HG02678 (cell line): ENCODE data around the gene WDR54.

Source experiments
- ATAC-seq: cut with Tn5 transposase; IDR thresholded peaks from one replicate; pipeline ENCODE4 v1.9.1; 2021; ENCODE audit warnings: mild to moderate bottlenecking, moderate library complexity; ENCODE audit not compliant: unreplicated experiment

Gene WDR54, protein sequence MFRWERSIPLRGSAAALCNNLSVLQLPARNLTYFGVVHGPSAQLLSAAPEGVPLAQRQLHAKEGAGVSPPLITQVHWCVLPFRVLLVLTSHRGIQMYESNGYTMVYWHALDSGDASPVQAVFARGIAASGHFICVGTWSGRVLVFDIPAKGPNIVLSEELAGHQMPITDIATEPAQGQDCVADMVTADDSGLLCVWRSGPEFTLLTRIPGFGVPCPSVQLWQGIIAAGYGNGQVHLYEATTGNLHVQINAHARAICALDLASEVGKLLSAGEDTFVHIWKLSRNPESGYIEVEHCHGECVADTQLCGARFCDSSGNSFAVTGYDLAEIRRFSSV

DNA sequence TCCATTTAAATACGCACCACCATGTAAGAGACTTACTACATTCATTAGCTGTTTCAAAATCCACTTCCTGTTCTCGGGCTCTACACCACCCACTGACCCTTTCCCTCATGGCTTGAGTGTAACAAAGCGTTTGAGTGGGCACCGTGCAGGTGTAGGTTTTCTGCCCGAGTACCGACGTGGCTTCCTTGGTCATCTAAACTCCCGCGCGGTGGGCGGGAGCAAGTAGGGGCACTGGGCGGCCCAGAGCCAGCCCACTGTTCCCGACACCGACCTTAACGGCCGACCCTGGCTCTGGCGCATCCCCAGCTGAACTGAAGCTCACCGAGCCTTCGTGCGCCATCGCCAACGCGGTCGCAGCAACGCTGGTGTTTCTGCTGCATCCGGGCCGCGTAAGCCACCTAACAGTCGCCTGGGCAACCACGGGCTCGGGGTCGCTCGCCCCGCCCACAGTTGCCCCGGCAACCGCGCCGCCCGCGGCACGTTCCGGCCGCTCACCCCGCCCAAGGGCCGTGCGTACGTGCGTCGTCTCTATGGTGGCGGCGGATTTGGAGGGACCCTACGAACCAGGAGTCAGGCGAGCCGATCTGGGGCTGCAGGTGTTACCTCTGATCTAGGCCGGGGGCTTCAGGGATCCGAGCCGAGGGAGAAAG lies at the start of gene WDR54, which contains the start of gene C2orf81:
Gene WDR54 (plus strand): TSS at position 510 of the 650 bp plus-strand sequence. CDS start 424 bp downstream, outside the sequence.
Gene C2orf81 (minus strand): TSS at position 399 of the 650 bp plus-strand sequence. CDS start 59 bp downstream, at position 340.
- peak; percentile 95 for ATAC-seq

DNA sequence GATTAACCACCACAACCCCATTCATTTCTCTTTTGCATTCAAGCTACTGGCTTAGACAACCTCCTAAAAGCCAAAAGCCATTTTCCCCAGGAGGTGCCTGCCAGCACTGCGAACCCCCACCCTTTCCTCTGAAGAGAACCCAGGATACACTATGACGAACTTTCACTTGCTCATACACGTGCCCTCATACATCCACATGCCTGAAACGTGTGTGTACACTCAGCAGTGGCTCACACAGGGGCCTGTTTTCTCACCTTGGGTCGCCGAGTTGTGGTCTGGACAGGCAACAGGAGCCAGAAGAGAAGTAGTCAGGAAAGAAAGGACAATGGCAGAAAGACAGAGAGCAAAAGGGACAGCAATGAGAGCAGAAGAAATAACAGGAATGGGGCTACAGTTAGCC lies 48.9 kb upstream of the WDR54 start:
- ATAC-seq = no peak

DNA sequence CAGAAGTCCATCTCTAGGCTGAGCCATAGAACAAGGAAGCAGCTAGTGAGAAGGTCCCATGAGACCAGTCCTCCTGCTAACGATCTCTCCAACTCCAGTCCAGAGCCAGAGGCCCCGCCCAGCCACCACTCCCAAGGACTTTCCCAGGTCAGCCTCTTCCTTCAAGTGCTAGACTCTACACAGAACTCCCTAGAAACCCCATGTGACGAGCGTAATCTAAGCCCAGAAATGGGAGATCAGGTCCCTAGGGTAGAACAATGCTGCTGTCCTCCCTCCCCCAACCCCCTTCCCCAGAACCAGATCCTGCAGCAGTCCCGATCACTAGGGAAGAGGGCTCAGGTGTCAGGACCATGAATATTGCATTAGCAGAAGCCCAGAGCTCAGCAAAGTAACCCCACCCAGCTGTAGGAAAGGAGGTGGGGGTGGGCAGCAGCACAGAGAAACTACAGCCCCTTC lies 48.3 kb upstream of the WDR54 start:
- no peak for ATAC-seq

DNA sequence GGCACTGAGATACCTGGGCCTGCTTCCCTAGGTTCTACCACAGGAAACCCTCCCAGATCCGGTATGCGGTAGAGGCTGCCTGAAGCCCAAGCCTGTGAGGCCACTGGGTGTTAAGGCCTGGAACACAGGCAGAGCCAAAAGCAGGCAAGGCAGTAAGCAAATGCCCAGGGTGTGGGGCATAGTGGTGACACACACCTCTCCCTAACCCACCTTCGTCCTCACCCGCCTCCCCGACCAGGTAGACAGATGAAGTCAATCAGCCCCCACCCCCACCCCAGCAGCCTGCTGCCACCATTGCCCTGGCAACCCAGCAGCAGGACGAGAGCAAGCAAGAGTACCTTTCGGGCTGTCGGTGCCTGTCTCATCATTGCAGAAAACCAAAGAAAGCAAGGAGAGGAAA lies 47.5 kb upstream of the WDR54 start:
- no peak for ATAC-seq

DNA sequence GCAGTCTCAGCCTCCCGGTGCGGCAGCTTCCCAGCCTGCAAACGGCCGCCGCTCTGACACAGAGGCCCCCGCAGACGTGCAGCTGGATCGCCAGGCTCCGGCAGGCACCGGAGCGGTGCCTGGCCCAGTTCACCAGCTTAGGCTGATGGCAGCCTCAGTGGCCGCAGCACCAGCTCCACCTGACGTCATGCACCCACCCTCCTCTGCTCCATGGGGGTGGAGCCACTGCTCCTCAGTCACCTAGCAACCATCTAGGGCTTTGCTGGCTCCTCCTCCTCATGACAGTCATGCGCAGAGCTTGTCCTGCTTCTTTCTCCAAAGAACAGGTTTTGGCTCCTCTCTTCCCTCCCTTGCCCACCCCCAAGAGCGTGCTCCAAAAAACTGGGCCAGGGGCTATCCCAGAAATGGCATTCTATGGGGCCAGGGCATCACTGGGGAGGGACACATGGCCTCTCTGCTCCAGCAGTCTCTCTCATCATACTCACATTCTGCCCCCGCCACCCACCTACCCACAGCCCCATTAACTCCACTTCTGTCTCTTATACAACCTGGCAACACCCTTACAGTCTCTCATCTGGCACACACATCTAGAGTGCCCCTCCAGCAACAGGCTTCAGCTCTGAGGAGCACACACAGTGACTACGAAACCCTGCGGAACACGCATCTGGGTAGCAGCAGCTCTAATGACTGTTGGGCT lies 46.9 kb upstream of the WDR54 start:
- ATAC-seq = no peak

DNA sequence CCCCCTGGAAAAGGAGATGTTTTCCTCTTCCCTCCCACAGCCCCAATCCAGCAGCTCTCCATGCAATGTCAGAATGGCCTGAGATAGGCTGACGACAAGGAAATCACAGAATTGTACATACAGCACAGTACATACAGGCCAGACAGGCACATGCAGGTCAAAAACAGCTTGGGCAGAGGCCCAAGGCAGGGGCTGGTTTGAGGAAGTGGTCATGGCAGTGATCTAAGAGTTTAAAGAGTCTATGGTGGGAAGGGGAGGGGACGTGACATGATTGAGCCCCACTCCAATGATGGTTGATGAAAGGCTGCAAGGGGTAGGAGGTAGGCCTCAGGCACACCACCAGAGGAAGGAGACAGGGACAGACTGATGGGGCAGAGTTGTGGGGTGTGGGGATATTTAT lies 45.7 kb upstream of the WDR54 start:
- ATAC-seq = no peak

DNA sequence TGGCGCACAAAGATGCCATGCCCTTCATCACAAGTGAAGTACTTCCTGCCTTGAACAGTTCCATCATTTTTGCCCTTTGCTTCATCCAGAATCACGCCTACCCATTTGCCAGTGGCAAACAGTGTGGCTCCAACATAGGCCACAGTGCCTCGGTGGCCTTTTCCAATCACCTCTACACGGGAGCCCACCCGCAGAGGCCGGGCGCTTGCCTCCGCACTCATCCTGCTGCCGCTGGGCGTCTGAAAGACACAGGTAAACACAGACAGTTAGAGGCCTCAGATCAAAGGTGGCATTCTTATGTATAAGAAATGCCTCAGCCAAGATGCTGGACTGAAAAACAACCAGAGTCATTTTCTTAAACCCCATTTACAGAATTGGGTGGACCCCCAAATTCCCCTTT lies 43.5 kb upstream of the WDR54 start:
- no peak for ATAC-seq

DNA sequence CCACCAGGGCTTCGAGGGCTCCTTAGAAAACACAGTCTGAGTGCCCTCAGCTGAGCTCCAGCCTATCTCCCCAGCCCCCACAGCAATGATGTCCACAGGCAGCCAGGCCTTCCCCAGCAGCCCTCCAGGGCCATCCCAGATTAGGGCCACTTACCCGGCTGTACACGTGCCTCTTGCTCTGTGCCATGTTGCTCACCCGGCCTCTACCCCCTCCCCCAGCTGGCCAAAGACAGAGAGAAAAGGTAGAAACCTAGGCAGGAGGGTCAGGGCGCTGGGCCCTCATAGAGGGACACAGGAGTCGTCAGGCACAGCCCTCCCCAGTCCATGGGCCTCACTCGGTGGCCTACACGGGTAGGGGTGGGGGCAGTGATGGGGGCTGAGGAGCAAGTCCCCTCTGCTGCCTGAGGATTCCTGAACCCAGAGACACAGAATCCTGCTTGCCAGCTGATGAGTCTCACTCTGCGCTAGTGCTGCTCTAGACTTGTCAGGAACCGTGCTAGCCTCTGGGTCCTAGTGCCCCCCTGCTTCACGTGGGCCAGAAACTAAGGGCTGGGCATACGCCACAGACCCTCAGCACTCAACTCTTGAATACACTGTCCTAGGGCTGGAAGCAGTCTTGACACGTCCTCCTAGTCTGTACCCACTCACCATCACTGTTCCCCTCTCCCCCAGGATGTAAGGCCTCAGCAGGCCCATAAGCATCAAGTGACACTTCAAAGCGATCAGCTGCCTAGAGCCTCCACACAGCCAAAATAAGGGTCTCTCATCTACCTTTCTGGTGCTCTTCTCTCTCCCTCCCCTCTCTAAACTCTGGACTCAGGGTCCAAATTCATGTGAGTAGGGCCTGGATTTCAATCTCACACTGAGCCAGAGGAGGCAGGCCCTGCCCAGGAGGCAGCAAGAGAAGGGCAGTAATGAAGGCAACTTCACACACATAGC lies 41.4 kb upstream of the WDR54 start, which contains the start of gene DCTN1:
Gene DCTN1 (minus strand): TSS at position 461 of the 939 bp plus-strand sequence. CDS start 274 bp downstream, at position 187.
- ATAC-seq = no peak

DNA sequence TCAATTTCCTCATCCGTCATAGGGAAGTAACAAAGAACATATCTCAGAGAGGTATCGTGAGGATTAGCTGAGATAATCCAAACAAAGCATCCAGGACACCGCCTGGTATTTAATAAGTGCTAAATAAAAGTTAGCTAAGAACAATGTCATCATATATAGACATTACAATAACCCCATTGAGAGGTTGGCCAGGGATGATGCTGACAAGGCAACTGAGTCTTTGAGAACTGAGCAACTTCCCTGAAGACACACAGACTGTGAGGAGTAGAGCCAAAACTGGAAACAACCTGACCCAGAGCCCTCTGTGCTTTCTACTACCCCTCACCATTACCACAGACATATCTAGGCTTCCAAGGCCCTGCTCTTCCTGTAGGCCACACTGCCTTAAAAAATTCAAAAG lies 39.8 kb upstream of the WDR54 start:
- no peak for ATAC-seq

DNA sequence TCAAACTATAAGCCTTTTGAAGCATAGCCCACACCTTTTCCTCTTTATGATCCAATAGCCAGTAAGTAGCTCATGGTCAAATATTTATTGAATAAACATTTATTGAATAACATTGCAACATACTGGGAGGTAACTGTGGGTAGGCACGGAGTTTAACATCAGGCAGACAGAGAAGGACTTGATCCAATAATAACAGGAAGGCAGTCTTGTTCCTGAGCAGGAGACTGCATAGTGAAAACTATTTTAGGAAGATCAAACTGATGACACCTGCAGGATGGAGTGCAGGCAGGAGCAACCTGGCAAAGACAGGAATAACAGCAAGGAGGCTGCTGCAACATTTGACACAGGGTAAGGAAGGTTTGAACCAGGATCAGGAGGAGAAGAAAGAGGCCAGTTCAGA lies 38.3 kb upstream of the WDR54 start:
- no peak for ATAC-seq

DNA sequence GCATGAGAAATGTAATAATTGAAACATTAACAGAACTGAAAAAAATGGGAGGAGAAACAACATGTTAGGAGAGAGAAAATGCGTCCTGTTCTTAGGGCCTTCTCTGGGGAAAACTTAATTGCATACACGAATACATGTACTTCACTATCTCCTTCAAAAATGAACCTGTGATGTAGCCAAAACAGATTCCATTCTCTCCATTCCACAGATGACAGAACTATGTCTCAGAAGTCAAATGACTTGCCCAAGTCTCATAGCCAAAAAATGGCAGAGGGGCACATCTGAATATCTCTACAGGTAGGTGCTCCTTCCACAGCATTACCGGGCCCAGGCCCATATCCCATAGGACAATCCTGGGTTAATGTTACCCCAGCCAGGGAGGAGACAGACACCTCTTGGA lies 37.5 kb upstream of the WDR54 start:
- no peak for ATAC-seq

DNA sequence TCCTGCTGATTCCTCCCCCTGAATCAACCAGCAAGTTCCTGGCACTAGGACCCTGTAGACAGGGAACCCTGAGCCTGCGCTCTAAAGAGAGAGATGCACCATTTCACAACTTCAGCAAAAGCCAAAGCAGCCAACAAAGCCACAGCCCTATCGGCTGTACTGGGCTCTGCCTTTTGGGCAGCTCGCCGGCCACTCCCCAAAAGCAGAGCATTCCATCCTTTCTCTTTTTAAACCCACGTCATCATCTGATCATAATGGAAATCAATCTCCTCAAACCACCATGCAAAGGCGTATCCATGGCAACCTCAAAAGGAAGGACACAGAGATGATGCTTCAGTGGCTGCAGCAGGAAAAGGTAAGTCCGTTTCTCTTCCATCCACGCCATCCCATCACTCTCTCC lies 36.1 kb upstream of the WDR54 start:
- no peak for ATAC-seq

DNA sequence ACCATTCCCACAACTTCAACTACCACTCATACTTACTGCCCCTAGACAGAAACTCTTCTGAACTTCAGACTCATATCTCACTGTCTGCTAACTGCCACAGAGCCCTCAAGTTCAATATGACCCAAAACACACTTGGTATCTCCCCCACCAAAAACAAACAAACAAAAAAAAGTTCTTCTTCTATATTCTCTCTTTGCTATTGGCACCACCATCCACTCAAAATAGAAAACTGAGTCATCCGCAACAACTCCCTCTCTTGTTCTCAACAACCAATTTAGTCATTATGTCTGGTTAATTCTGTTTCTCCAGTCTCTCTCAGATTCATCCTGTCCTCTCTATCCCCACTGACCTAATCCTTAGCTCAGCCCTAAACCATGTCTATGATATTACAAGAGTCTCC lies 34.2 kb upstream of the WDR54 start:
- no peak for ATAC-seq

DNA sequence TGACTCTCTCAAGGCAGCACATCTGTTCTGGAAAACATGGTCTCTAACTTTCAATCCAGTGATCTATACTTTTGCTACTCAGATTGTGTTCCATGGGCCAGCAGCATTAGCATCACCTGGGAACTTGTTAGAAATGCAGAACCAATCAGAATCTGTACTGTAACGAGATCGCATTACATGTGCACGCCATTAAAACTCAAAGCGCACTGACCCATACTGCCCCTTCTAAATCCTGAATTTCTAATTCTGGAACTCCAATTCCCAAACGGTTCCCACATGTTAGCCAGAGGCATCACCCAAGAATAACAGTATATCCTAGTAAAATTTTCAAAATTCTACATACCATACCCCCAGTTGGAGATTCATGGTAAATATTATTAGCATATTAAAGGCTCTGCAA lies 30.9 kb upstream of the WDR54 start:
- no peak for ATAC-seq

DNA sequence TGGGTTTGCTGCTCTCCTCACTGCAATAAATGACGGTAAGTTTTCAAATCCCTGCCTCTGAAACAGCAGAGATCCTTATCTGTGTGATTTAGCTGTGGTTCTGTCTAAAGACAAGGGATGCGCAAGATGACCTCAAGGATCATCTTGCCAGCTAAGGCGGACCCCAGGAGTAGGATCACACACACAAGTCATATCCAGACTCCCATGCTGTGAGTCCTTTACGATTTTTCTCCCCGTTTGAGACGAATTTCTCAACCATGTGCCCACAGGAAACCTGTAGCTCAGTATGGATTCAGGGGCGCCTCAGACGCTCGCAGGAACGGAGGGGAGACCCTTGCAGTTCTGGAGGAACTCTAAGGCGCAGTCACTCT lies 30.3 kb upstream of the WDR54 start:
- no peak for ATAC-seq

DNA sequence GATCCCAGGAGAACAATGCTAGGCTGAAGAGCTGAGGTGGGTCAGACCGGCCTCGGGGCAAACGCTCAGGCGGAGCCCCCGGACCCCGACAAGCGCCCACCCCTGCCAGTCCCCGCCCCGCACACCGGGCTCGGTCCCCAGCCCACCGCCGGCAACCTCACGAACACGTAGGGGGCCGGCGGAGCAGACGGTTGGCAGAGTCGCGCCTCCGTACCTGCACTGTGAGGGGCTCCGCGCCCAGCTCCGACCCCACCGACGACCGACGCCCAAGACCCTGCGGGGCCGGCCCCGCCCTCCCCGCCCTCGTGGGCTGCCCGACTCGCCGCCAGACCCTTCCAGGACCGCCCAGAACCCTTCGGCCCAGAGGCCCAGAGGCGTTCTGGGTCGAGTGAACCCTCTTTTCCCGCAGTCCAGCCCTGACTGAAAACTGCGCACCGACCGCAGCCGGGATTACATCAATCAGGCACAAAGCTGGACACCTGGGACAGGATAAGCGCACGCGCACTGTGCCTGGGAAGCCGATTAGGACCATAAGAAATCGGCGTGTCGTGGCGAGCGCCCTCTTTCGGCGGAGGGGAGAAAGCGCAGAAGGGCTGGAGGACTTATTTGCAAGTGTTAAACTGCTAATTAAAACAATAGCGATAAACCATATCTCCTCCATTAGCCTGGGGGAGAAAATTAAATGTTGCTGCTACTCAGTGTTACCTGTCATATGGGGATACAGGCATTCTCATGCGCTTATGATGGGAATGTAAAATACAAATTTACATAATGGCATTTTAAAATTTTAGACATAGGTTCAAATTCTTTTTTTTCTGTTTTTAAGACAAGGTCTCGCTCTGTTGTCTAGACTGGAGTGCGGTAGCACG lies 29.7 kb upstream of the WDR54 start:
- peak; percentile 70 for ATAC-seq

DNA sequence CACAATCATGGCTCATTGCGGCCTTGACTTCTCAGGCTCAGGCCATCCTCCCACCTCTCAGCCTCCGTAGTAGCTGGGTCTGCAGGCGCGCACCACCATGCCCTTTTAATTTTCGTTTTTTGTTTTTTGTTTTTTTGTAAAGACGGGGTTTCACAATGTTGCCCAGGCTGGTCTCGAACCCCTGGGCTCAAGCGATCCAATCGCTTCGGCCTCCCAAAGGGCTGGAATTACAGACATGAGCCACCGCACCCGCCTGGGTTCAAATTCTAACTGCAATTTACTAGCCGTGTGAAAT lies 29.1 kb upstream of the WDR54 start:
- ATAC-seq = no peak

DNA sequence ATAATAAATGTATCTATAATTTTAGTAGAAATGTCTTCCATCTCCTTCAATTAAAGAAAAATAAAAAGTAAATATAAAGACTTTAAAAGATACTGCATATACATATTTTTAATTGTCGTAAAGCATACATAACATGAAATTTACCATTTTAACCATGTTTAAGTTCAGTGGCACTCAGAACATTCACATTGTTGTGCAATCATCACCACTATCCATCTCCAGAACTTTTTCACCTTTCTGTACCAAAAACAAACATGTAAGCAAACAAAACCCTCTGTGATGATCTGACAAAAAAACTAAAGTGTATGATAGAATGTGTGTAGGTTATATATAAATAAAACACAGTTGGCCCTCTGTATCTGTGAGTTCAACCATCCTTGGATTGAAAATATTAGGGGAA lies 28.0 kb upstream of the WDR54 start:
- ATAC-seq = no peak

DNA sequence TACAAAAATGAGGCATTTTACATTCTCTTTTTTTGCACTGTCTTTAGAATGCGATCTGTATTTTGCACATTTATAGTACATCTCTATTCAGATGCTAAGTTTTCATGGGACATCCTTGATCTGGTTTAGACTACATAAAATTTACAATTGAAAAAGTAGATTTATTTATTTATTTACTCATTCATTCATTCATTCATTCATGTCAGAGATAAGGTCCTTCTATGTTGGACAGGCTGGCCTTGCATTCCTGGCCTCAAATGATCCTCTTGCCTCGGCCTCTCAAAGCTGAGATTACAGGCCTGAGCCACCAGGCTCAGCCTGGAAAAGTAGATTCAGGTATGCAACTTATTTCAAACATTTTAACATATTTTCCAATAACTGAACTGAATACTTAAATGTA lies 25.4 kb upstream of the WDR54 start:
- no peak for ATAC-seq

DNA sequence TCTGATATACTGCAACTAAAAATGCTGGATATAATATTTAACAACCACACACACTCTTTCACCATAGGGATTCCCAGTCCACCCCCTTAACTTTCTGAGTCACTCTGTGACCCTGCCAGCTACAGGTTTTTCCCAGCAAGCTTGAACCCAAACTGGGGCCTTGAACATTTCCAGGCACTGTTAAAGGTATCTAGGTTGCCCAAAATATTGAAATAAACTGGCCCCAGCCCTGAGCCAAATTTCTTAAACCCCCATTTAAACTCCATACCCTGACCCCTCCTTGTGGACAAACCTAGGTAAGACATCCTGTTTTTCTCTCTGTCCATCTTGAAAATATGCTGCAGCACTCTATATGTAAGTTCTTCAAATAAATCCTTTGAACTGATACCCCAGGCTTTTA lies 21.7 kb upstream of the WDR54 start:
- ATAC-seq = no peak
